HAP-1 (cell line): ENCODE data around the gene SRSF3.
"Not testable (repeated sequence)": the region's sequence is repeated elsewhere in the genome, so short reads cannot be mapped to it uniquely, and the experiment has no call there.

Experiments
- DNase-seq, 2 experiments: peaks; one replicate each; pipeline ENCODE4 v3.0.0-alpha.2; 2016 to 2020; ENCODE audit warnings: low spot score in 2 of 2
- H3K27me3 ChIP-seq: fragments of 250-450 bp; sonication (Bioruptor Pico); 2 replicates; pipeline ENCODE4 v1.5.1; 2020; ENCODE audit warnings: low read depth, mild to moderate bottlenecking, moderate library complexity
- H3K36me3 ChIP-seq: fragments of 250-450 bp; sonication (Bioruptor Pico); replicated peaks from 2 replicates; pipeline ENCODE4 v1.5.1; 2020; ENCODE audit warnings: mild to moderate bottlenecking
- H3K4me1 ChIP-seq: fragments of 250-450 bp; sonication (Bioruptor Pico); 2 replicates; pipeline ENCODE4 v1.5.1; 2020; ENCODE audit warnings: mild to moderate bottlenecking
- H3K4me3 ChIP-seq: fragments of 250-450 bp; sonication (Bioruptor Pico); 2 replicates; pipeline ENCODE4 v1.5.1; 2020; ENCODE audit warnings: mild to moderate bottlenecking, moderate library complexity
- H3K9me3 ChIP-seq: fragments of 250-450 bp; sonication (Bioruptor Pico); 2 replicates; pipeline ENCODE4 v1.5.1; 2020; ENCODE audit warnings: mild to moderate bottlenecking, moderate library complexity
- in situ Hi-C: fragments of 300-500 bp; cut with MboI; formaldehyde crosslinking; loops from 3 replicates; pipeline ENCODE4 v1.14.3; 2020; ENCODE audit warnings: low sequenced_read_pairs, inconsistent platforms, mixed read lengths

The SRSF3 gene

GRCh38 chr6:36590237-36590636 is 3.9 kb upstream of the SRSF3 start:
- Histone ChIP-seq H3K27me3 (no peaks in the 10 kb centered on the region), H3K9me3 (no peaks in the 10 kb centered on the region), H3K4me3 (no peak overlapping the region), H3K36me3 (peaks cover 9% of the 10 kb centered on the region), H3K4me1 (peaks cover 6% of the 10 kb centered on the region)
- no peak for DNase-seq
- in situ Hi-C loops = no loop called here

GRCh38 chr6:36592221-36592655 is 1.9 kb upstream of the SRSF3 start:
- H3K4me3 ChIP-seq = no peak overlapping the region
- H3K9me3 ChIP-seq = no peaks in the 10 kb centered on the region
- H3K4me1 ChIP-seq = peaks cover 7% of the 10 kb centered on the region
- DNase-seq = no peak
- peaks cover 29% of the 10 kb centered on the region for H3K36me3 ChIP-seq
- H3K27me3 ChIP-seq = no peaks in the 10 kb centered on the region
- in situ Hi-C loops = no loop called here

- H3K36me3 ChIP-seq = peaks cover 43% of the 10 kb centered on the region
- in situ Hi-C loops = no loop called here
- no peaks in the 10 kb centered on the region for H3K27me3 ChIP-seq
- H3K4me1 ChIP-seq = peaks cover 18% of the 10 kb centered on the region
- DNase-seq = peak; percentile 53 to 57
- H3K9me3 ChIP-seq = no peaks in the 10 kb centered on the region
- peak overlapping the region; percentile 99 for H3K4me3 ChIP-seq
These were observed 563 bp upstream of the SRSF3 start for GRCh38 chr6:36593569-36594028.

GRCh38 chr6:36594816-36595643 is 868 bp downstream of the SRSF3 start:
- H3K27me3 ChIP-seq = no peaks in the 10 kb centered on the region
- H3K36me3 ChIP-seq = peaks cover 57% of the 10 kb centered on the region
- in situ Hi-C loops = no loop called here
- peak overlapping the region; percentile 99 for H3K4me3 ChIP-seq
- H3K9me3 ChIP-seq = no peaks in the 10 kb centered on the region
- peaks cover 28% of the 10 kb centered on the region for H3K4me1 ChIP-seq
- peak; percentile 49 to 59 for DNase-seq

- Histone ChIP-seq H3K4me1 (peaks cover 28% of the 10 kb centered on the region), H3K36me3 (peaks cover 70% of the 10 kb centered on the region)
- in situ Hi-C loops = no loop called here
These were observed 2.2 kb downstream of the SRSF3 start for GRCh38 chr6:36596356-36596755.

GRCh38 chr6:36597775-36598174 is 3.6 kb downstream of the SRSF3 start:
- Histone ChIP-seq H3K36me3 (peaks cover 84% of the 10 kb centered on the region), H3K27me3 (no peaks in the 10 kb centered on the region), H3K4me1 (peaks cover 28% of the 10 kb centered on the region), H3K9me3 (no peaks in the 10 kb centered on the region), H3K4me3 (peak overlapping the region; percentile 99)
- no peak for DNase-seq
- in situ Hi-C loops = no loop called here

More at GRCh38 chr6:36596356-36596755, 2.2 kb downstream of the SRSF3 start:
- H3K4me3 ChIP-seq = peak overlapping the region; percentile 99
- H3K9me3 ChIP-seq = no peaks in the 10 kb centered on the region
- no peak for DNase-seq
- H3K27me3 ChIP-seq = no peaks in the 10 kb centered on the region

- H3K4me1 ChIP-seq = peaks cover 27% of the 10 kb centered on the region
- no peaks in the 10 kb centered on the region for H3K27me3 ChIP-seq
- H3K9me3 ChIP-seq = no peaks in the 10 kb centered on the region
- in situ Hi-C loops = no loop called here
- no peak for DNase-seq
- peak overlapping the region; percentile 99 for H3K4me3 ChIP-seq
- peaks cover 90% of the 10 kb centered on the region for H3K36me3 ChIP-seq
These were observed 4.2 kb downstream of the SRSF3 start for GRCh38 chr6:36598326-36598725.

- Histone ChIP-seq H3K27me3 (no peaks in the 10 kb centered on the region), H3K4me1 (peaks cover 22% of the 10 kb centered on the region), H3K9me3 (no peaks in the 10 kb centered on the region), H3K36me3 (peaks cover 95% of the 10 kb centered on the region), H3K4me3 (no peak overlapping the region; the same call in 1 of the 2 replicates)
- DNase-seq = no peak
- in situ Hi-C loops = no loop called here
These were observed 4.7 kb downstream of the SRSF3 start for GRCh38 chr6:36598739-36599318.

- in situ Hi-C loops = loop anchor here (25.0 kb wide), 3 partner anchors 113 to 613 kb away; partner anchors contain the start of gene FGD2
- Histone ChIP-seq H3K4me3 (no peak overlapping the region), H3K27me3 (no peaks in the 10 kb centered on the region), H3K9me3 (no peaks in the 10 kb centered on the region), H3K4me1 (peaks cover 22% of the 10 kb centered on the region), H3K36me3 (peaks cover 100% of the 10 kb centered on the region)
- DNase-seq = peak in 1 of 2 experiments; percentile 56
These were observed 5.6 kb downstream of the SRSF3 start for GRCh38 chr6:36599791-36600209.

- Histone ChIP-seq H3K4me1 (peaks cover 22% of the 10 kb centered on the region), H3K27me3 (no peaks in the 10 kb centered on the region), H3K4me3 (no peak overlapping the region), H3K9me3 (no peaks in the 10 kb centered on the region), H3K36me3 (peaks cover 100% of the 10 kb centered on the region)
- in situ Hi-C loops = loop anchor here (25.0 kb wide), 3 partner anchors 112 to 612 kb away; partner anchors contain the start of gene FGD2
- no peak for DNase-seq
These were observed 6.5 kb downstream of the SRSF3 start for GRCh38 chr6:36600564-36601146.

- H3K27me3 ChIP-seq, H3K9me3 ChIP-seq, DNase-seq, H3K4me3 ChIP-seq: not testable (repeated sequence)
- peaks cover 22% of the 10 kb centered on the region for H3K4me1 ChIP-seq
- peaks cover 98% of the 10 kb centered on the region for H3K36me3 ChIP-seq
- in situ Hi-C loops = loop anchor here (25.0 kb wide), 3 partner anchors 110 to 610 kb away; partner anchors contain the start of gene FGD2
These were observed 7.7 kb downstream of the SRSF3 start for GRCh38 chr6:36601818-36602217.

- Histone ChIP-seq H3K27me3 (no peaks in the 10 kb centered on the region), H3K9me3 (no peaks in the 10 kb centered on the region), H3K4me1 (peaks cover 12% of the 10 kb centered on the region), H3K36me3 (peaks cover 96% of the 10 kb centered on the region), H3K4me3 (no peak overlapping the region)
- in situ Hi-C loops = loop anchor here (25.0 kb wide), 3 partner anchors 109 to 609 kb away; partner anchors contain the start of gene FGD2
- no peak for DNase-seq
These were observed 9.3 kb downstream of the SRSF3 start for GRCh38 chr6:36603222-36604089.
